RWPE2 (cell line): ENCODE measurements around the gene UCN.
"Not testable (repeated sequence)": the region's sequence is repeated elsewhere in the genome, so short reads cannot be mapped to it uniquely, and the experiment has no call there.

Source experiments
- ATAC-seq: fragments of 200-7000 bp; cut with Tn5 transposase; 3 replicates; pipeline ENCODE4 v1.9.1; 2021; ENCODE audit warnings: low read depth
- DNase-seq: peaks from one replicate; pipeline ENCODE4 v3.0.0-alpha.2; 2020; ENCODE audit warnings: low spot score
- H3K27ac ChIP-seq: fragments of 450-650 bp; 2 replicates; pipeline ENCODE4 v1.5.1; 2017; ENCODE audit warnings: mild to moderate bottlenecking; ENCODE audit not compliant: poor library complexity, severe bottlenecking
- H3K27me3 ChIP-seq: fragments of 250-450 bp; sonication (Bioruptor Pico); 2 replicates; pipeline ENCODE4 v1.5.1; 2021; ENCODE audit warnings: mild to moderate bottlenecking, moderate library complexity; ENCODE audit not compliant: insufficient read depth, poor library complexity, severe bottlenecking
- H3K36me3 ChIP-seq: fragments of 250-450 bp; sonication (Bioruptor Pico); 2 replicates; pipeline ENCODE4 v1.5.1; 2020; ENCODE audit warnings: low read depth, mild to moderate bottlenecking, moderate library complexity
- H3K4me1 ChIP-seq: fragments of 250-450 bp; sonication (Bioruptor Pico); 2 replicates; pipeline ENCODE4 v1.5.1; 2021; ENCODE audit warnings: mild to moderate bottlenecking, moderate library complexity; ENCODE audit not compliant: insufficient read depth, poor library complexity, severe bottlenecking
- H3K4me3 ChIP-seq: fragments of 250-450 bp; sonication (Bioruptor Pico); 2 replicates; pipeline ENCODE4 v1.5.1; 2021; ENCODE audit warnings: mild to moderate bottlenecking, moderate library complexity; ENCODE audit not compliant: severe bottlenecking
- H3K9me3 ChIP-seq: fragments of 250-450 bp; sonication (Bioruptor Pico); 2 replicates; pipeline ENCODE4 v1.5.1; 2021; ENCODE audit warnings: mild to moderate bottlenecking, moderate library complexity; ENCODE audit not compliant: severe bottlenecking
- TF ChIP-seq, protein P1 (sequence below): fragments of 450-650 bp; IDR thresholded peaks from one replicate; pipeline ENCODE4 v1.5.1; 2017; ENCODE audit warnings: mild to moderate bottlenecking, moderate library complexity; ENCODE audit not compliant: poor library complexity, severe bottlenecking

UCN gene

DNA sequence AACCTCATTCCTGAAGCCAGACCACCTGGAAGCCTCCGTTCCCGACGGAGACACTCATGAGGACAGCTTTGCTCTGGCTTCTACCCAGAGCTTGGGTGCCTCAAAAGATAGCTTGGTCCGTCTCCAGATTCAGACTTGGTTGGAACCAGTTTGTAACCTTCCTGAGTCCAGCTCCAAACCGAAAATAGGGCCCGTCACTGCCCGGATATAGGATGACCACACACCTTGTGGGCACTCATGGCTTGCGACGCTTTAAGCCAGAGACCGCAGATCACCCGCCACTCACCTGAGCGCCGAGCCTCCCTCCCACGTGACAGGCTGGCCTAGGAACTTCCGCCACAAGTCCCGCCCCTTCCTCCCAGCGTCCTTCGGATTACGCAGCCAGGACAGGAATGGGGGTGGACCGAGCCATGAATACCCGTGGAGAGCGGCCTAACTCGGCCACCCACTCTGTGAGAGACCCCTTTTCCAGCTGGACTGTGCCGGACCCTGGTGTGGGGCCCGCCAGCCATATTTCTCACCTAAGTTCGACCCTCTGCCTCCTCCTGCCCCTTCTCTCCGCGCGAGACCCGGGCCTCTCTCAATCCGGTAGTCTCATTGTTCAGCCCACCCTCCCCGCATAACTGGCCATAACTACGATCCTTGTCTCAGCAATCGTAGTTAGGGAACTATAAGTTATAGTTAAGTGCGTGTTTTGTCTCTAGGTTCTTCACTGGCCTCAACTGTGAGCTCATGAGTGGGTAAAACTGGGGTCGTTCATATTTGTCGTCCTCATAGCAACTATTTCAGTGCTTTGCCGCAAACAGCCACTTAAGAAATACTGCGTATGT, 14.7 kb upstream of the UCN start, which contains the start of gene MPV17:
Gene MPV17, minus strand, starts transcription at position 332 of the 830 bp plus-strand sequence. CDS start 580 bp downstream, outside the sequence.
- DNase-seq (peak; percentile 93), ATAC-seq (peak; percentile 79)
- peak within 1 kb of the TSS; percentile 70 for H3K4me3 ChIP-seq
- H3K4me1 ChIP-seq, result peaks cover 13% of the 10 kb centered on the region
- no peaks in the 10 kb centered on the region for H3K27me3 ChIP-seq
- TF ChIP-seq, protein P1, sequence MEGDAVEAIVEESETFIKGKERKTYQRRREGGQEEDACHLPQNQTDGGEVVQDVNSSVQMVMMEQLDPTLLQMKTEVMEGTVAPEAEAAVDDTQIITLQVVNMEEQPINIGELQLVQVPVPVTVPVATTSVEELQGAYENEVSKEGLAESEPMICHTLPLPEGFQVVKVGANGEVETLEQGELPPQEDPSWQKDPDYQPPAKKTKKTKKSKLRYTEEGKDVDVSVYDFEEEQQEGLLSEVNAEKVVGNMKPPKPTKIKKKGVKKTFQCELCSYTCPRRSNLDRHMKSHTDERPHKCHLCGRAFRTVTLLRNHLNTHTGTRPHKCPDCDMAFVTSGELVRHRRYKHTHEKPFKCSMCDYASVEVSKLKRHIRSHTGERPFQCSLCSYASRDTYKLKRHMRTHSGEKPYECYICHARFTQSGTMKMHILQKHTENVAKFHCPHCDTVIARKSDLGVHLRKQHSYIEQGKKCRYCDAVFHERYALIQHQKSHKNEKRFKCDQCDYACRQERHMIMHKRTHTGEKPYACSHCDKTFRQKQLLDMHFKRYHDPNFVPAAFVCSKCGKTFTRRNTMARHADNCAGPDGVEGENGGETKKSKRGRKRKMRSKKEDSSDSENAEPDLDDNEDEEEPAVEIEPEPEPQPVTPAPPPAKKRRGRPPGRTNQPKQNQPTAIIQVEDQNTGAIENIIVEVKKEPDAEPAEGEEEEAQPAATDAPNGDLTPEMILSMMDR, result no peak
- no peaks in the 10 kb centered on the region for H3K9me3 ChIP-seq
- peak within 1 kb of the TSS; percentile 85 for H3K27ac ChIP-seq
- peaks cover 5% of the 10 kb centered on the region for H3K36me3 ChIP-seq

DNA sequence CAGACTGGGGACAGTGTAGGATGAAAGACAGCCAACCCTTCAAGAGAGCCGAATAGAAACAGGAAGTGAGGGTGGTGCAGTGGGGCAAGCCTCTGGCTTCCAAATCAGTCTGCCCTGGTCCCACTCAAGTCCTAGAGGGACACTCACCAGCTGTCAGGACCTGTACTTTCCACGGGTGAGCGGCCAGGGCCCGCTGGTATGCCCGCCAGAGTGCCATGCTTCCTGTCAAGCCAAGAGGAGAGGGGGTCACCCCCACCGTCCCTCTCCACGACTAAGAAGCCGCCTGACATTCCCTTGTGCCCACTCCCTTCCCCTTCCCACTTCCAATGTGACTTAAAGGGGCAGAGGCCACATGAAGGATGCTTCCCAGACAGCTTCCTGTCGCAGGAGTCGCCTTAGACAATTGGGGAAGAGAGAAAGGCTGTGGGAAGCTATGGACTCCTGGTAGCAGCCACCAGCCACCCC, 14.1 kb upstream of the UCN start:
- H3K4me1 ChIP-seq, result peaks cover 13% of the 10 kb centered on the region
- TF ChIP-seq, protein P1, result no peak
- no peaks in the 10 kb centered on the region for H3K9me3 ChIP-seq
- H3K27me3 ChIP-seq, result no peaks in the 10 kb centered on the region
- no peak for DNase-seq
- H3K36me3 ChIP-seq, result no peaks in the 10 kb centered on the region; the same call in 1 of the 2 replicates
- H3K4me3 ChIP-seq, result peak overlapping the region; percentile 70
- ATAC-seq, result no peak; the same call in 2 of the 3 replicates
- peak overlapping the region; percentile 85 for H3K27ac ChIP-seq

DNA sequence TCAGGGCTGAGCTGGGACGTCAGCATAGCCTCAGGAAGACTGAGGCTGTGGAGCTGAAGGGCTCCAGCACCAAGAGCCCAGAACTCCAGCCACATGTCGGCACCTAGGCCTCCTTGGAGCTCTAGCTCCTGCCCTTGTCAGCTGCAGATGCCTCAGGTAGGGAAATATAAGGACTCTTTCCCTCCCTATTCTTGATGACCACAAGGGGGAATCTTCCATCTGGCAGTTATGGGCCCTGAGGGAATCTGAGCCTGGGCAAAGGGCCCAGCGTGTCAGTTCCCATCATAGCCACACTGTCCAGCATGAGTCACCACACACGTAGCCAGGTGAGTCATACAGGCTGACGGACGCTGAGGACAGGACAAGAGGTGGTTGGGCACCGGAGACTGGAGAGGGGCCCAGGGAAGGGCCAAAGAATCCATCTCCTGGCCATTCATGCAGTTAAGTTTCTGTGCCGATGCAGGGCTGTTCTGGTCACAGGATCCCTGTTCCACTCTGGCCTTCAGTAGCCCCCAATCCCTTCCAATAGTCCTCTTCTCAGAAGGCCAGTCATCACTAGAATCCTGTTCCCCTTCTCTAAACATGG, 12.8 kb upstream of the UCN start:
- peak; percentile 96 for DNase-seq
- no peaks in the 10 kb centered on the region for H3K9me3 ChIP-seq
- H3K27ac ChIP-seq, result peak overlapping the region; percentile 85
- no peak overlapping the region for H3K4me3 ChIP-seq
- H3K27me3 ChIP-seq, result no peaks in the 10 kb centered on the region
- ATAC-seq, result peak; percentile 85
- H3K36me3 ChIP-seq, result no peaks in the 10 kb centered on the region
- TF ChIP-seq, protein P1, result peak; percentile 80
- H3K4me1 ChIP-seq, result peaks cover 13% of the 10 kb centered on the region

DNA sequence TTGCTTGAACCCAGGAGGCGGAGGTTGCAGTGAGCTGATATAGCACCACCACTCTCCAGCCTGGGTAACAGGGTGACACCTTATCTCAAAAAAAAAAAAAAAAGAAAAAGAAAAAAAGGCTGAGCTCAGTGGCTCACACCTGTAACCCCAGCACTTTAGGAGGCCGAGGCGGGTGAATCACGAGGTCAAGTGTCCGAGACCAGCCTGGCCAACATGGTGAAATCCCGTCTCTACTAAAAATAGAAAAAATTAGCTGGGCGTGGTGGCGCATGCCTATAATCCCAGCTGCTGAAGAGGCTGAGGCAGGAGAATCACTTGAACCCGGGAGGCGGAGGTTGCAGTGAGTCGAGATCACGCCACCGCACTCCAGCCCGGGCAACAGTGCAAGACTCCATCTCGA, 11.6 kb upstream of the UCN start:
- H3K4me1 ChIP-seq, result peaks cover 13% of the 10 kb centered on the region
- not testable (repeated sequence) for H3K4me3 ChIP-seq, H3K9me3 ChIP-seq, ATAC-seq, H3K36me3 ChIP-seq, DNase-seq, H3K27ac ChIP-seq, H3K27me3 ChIP-seq

DNA sequence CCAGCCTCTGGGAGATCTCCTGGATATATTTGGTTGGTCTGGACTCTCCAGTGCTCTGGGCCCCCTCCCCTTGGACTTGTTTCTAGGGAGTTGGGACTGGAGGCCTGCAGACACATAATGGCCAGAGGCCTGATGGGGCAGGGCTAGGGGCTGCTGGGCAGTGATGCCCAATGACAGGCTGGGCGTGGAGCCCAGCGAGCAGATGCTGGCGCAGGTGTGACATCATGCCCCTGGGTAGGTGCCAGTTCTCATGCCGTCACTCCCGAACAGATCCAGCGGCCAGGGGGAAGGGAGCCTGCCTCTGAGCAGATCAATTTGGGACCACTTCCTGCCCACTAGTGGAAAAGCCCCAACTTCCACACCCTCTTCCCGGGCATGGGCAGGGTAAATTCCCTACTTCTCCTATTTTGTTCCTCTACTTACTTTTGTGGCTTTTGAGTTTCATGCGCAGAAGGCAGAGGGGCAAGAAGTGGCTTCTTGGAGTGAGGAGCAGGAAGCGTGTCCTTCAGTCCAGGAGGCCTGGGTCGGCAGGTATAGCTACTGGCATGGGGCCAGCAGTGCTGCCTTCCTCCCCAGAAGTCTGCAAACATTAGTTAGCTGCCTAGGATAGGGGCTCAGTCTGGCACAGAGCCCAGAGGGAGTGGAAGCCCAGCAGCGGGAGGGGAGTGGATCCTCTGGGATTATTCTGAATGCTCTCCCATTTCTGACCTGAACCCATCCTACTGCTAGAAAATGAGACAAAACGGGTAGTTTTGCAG, 8.6 kb upstream of the UCN start:
- H3K9me3 ChIP-seq, result no peaks in the 10 kb centered on the region
- no peak overlapping the region for H3K4me3 ChIP-seq
- H3K27ac ChIP-seq, result no peak overlapping the region
- no peaks in the 10 kb centered on the region for H3K36me3 ChIP-seq
- TF ChIP-seq, protein P1, result no peak
- peaks cover 12% of the 10 kb centered on the region for H3K4me1 ChIP-seq
- no peaks in the 10 kb centered on the region for H3K27me3 ChIP-seq
- ATAC-seq, result no peak
- DNase-seq, result no peak
